Karpas-422 (cell line): Measurements from ENCODE around the gene PPP1R12C. TPM values are rescaled to one million over a fixed set of nuclear protein-coding genes. Genes with fewer than 3 reads are reported as not detected.

ENCODE experiments used
- DNase-seq: peaks from one replicate; pipeline ENCODE4 v3.0.0-alpha.2; 2015
- H2AFZ ChIP-seq: fragments of 200-600 bp; sonication (generic); 2 replicates; pipeline ENCODE4 v1.6.1; 2014; ENCODE audit warnings: antibody characterized with exemption, low read length, mixed read lengths
- H3K27ac ChIP-seq: fragments of 200-600 bp; sonication (generic); 2 replicates; pipeline ENCODE4 v1.5.1; 2014; ENCODE audit warnings: mild to moderate bottlenecking, low read length, moderate library complexity
- H3K27me3 ChIP-seq: fragments of 200-600 bp; sonication (generic); 2 replicates; pipeline ENCODE4 v1.6.1; 2014; ENCODE audit warnings: low read length, mixed read lengths
- H3K36me3 ChIP-seq: fragments of 200-600 bp; sonication (generic); 2 replicates; pipeline ENCODE4 v1.6.1; 2014; ENCODE audit warnings: low read length, mixed read lengths; ENCODE audit not compliant: insufficient read depth
- H3K4me1 ChIP-seq: fragments of 200-600 bp; sonication (generic); 2 replicates; pipeline ENCODE4 v1.6.1; 2014; ENCODE audit warnings: mild to moderate bottlenecking, low read length, mixed read lengths
- H3K4me2 ChIP-seq: fragments of 200-600 bp; sonication (generic); 2 replicates; pipeline ENCODE4 v1.6.1; 2014; ENCODE audit warnings: low read length, low read depth, mild to moderate bottlenecking; ENCODE audit not compliant: poor library complexity, severe bottlenecking
- H3K4me3 ChIP-seq: fragments of 200-600 bp; sonication (generic); 2 replicates; pipeline ENCODE4 v1.5.1; 2014; ENCODE audit warnings: mild to moderate bottlenecking, antibody characterized with exemption, low read length, mixed read lengths
- H3K79me2 ChIP-seq: fragments of 200-600 bp; sonication (generic); 2 replicates; pipeline ENCODE4 v1.6.1; 2014; ENCODE audit warnings: mild to moderate bottlenecking, low read length, mixed read lengths
- H3K9ac ChIP-seq: fragments of 200-600 bp; sonication (generic); 2 replicates; pipeline ENCODE4 v1.6.0; 2014; ENCODE audit warnings: low read length
- H3K9me2 ChIP-seq: fragments of 200-600 bp; sonication (generic), shearing (Covaris generic); replicated peaks from 2 replicates; pipeline ENCODE4 v1.6.0; 2014; ENCODE audit warnings: mild to moderate bottlenecking, low read length, moderate library complexity; ENCODE audit not compliant: insufficient read depth
- H3K9me3 ChIP-seq: fragments of 300-700, 200-600 bp; sonication (generic); 2 replicates; pipeline ENCODE4 v1.6.1; 2014; ENCODE audit warnings: low read length, mixed read lengths
- H4K20me1 ChIP-seq: fragments of 200-600 bp; sonication (generic); 2 replicates; pipeline ENCODE4 v1.6.1; 2014; ENCODE audit warnings: mild to moderate bottlenecking, antibody characterized with exemption, low read length, low read depth; ENCODE audit not compliant: insufficient read depth
- total RNA-seq: library from RNA; depleted of rRNA; stranded (reverse); fragments of >200 nt; shearing (Covaris generic); gene quantifications from 2 replicates; pipeline ENCODE4 v1.2.3, GENCODE V29; 2014; ENCODE audit warnings: low replicate concordance

The PPP1R12C gene
- total RNA-seq, 1 experiment from 2014 or later: 81.8 TPM

DNA sequence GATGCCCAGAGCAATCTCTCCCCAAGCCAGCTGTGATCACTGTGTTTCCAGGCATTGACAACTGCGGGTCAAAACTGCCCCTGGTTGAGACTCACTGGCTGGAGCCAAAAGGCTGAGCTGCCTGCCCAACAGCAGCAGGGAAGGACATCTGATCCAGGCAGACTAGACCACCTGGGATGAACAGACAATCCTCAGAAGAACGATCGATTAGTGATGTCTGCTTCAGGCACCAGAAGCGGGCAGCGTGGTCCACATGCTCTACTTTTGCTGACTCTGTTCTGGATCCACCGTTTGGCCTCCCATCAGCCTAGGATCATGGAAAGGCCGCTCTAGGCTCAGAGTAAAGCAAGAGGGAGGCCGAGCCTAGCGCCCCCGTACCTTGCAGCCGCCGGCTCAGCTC lies 69.5 kb downstream of the PPP1R12C start:
- H3K4me2 ChIP-seq: no peak overlapping the region
- H3K27ac ChIP-seq: no peak overlapping the region
- H3K9ac ChIP-seq: no peak overlapping the region
- DNase-seq: no peak
- H3K9me2 ChIP-seq: no peaks in the 10 kb centered on the region
- no peaks in the 10 kb centered on the region for H4K20me1 ChIP-seq
- H2AFZ ChIP-seq: no peak overlapping the region
- no peaks in the 10 kb centered on the region for H3K27me3 ChIP-seq
- no peaks in the 10 kb centered on the region for H3K4me1 ChIP-seq
- H3K4me3 ChIP-seq: no peak overlapping the region
- H3K79me2 ChIP-seq: peaks cover 3% of the 10 kb centered on the region; the same call in 1 of the 2 replicates
- no peaks in the 10 kb centered on the region for H3K9me3 ChIP-seq
- H3K36me3 ChIP-seq: peaks cover 27% of the 10 kb centered on the region; the same call in 1 of the 2 replicates

GRCh38 chr19:55046975-55047622 lies 70.3 kb downstream of the PPP1R12C start:
- DNase-seq: no peak
- Histone ChIP-seq H4K20me1 (no peaks in the 10 kb centered on the region), H3K9me2 (no peaks in the 10 kb centered on the region), H3K9ac (no peak overlapping the region), H3K36me3 (peaks cover 25% of the 10 kb centered on the region; the same call in 1 of the 2 replicates), H3K27me3 (no peaks in the 10 kb centered on the region), H2AFZ (no peak overlapping the region), H3K9me3 (no peaks in the 10 kb centered on the region), H3K27ac (no peak overlapping the region), H3K79me2 (peaks cover 3% of the 10 kb centered on the region; the same call in 1 of the 2 replicates), H3K4me2 (no peak overlapping the region), H3K4me1 (no peaks in the 10 kb centered on the region), H3K4me3 (no peak overlapping the region)

GRCh38 chr19:55044771-55045716 lies 72.4 kb downstream of the PPP1R12C start:
- Histone ChIP-seq H3K4me2 (no peak overlapping the region), H3K36me3 (peaks cover 21% of the 10 kb centered on the region; the same call in 1 of the 2 replicates), H3K4me3 (no peak overlapping the region), H3K9me2 (no peaks in the 10 kb centered on the region), H2AFZ (no peak overlapping the region), H3K27me3 (no peaks in the 10 kb centered on the region), H3K4me1 (no peaks in the 10 kb centered on the region), H3K27ac (no peak overlapping the region), H3K79me2 (peaks cover 3% of the 10 kb centered on the region; the same call in 1 of the 2 replicates), H3K9me3 (no peaks in the 10 kb centered on the region), H4K20me1 (no peaks in the 10 kb centered on the region), H3K9ac (no peak overlapping the region)
- no peak for DNase-seq

DNA sequence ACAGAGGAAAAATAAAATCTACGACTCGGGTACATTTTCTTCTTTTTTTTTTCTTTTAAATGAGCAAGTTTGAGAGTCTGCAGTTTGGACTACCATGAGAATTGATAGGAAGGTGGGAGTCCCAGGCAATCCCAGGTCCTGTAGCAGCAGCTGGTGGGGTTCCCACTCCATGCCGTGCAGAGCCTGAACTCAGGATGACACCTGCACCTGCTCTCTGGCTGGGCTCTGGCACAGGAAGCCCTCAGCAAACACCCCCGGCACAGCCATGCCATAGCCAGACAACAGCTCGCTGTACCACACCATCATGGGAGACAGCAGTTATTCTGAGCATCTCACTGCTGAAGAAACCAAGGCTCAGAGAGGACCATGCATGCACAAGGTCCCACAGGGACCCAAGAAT lies 73.2 kb downstream of the PPP1R12C start:
- Histone ChIP-seq H3K9me3 (no peaks in the 10 kb centered on the region), H3K9me2 (no peaks in the 10 kb centered on the region), H3K4me3 (no peak overlapping the region), H3K36me3 (peaks cover 21% of the 10 kb centered on the region; the same call in 1 of the 2 replicates), H3K27ac (no peak overlapping the region), H2AFZ (no peak overlapping the region), H3K9ac (no peak overlapping the region), H3K4me1 (no peaks in the 10 kb centered on the region), H4K20me1 (no peaks in the 10 kb centered on the region), H3K79me2 (peaks cover 3% of the 10 kb centered on the region; the same call in 1 of the 2 replicates), H3K4me2 (no peak overlapping the region), H3K27me3 (no peaks in the 10 kb centered on the region)
- DNase-seq: no peak

- Histone ChIP-seq H3K36me3 (peaks cover 15% of the 10 kb centered on the region; the same call in 1 of the 2 replicates), H2AFZ (no peak overlapping the region), H3K9me2 (no peaks in the 10 kb centered on the region), H3K79me2 (peaks cover 3% of the 10 kb centered on the region), H3K4me3 (no peak overlapping the region), H3K9ac (no peak overlapping the region), H4K20me1 (no peaks in the 10 kb centered on the region), H3K9me3 (no peaks in the 10 kb centered on the region), H3K4me2 (no peak overlapping the region), H3K4me1 (no peaks in the 10 kb centered on the region), H3K27ac (no peak overlapping the region), H3K27me3 (no peaks in the 10 kb centered on the region)
- no peak for DNase-seq
Measured at GRCh38 chr19:55042688-55043087, 74.7 kb downstream of the PPP1R12C start.

GRCh38 chr19:55042344-55042678 lies 75.1 kb downstream of the PPP1R12C start:
- H3K4me2 ChIP-seq: no peak overlapping the region
- H3K9ac ChIP-seq: no peak overlapping the region
- no peak overlapping the region for H3K4me3 ChIP-seq

GRCh38 chr19:55041627-55042343 lies 75.7 kb downstream of the PPP1R12C start:
- H3K4me3 ChIP-seq: no peak overlapping the region
- no peak overlapping the region for H3K27ac ChIP-seq
- no peaks in the 10 kb centered on the region for H4K20me1 ChIP-seq
- H3K9ac ChIP-seq: no peak overlapping the region
- H3K36me3 ChIP-seq: peaks cover 6% of the 10 kb centered on the region; the same call in 1 of the 2 replicates
- H3K27me3 ChIP-seq: no peaks in the 10 kb centered on the region
- H3K79me2 ChIP-seq: peaks cover 6% of the 10 kb centered on the region
- no peaks in the 10 kb centered on the region for H3K9me3 ChIP-seq
- H3K4me2 ChIP-seq: no peak overlapping the region
- H3K9me2 ChIP-seq: no peaks in the 10 kb centered on the region
- H3K4me1 ChIP-seq: no peaks in the 10 kb centered on the region
- no peak overlapping the region for H2AFZ ChIP-seq
- no peak for DNase-seq

More at GRCh38 chr19:55042344-55042678, 75.1 kb downstream of the PPP1R12C start:
- Histone ChIP-seq H3K36me3 (peaks cover 11% of the 10 kb centered on the region; the same call in 1 of the 2 replicates), H3K79me2 (peaks cover 3% of the 10 kb centered on the region), H3K27me3 (no peaks in the 10 kb centered on the region), H2AFZ (no peak overlapping the region), H4K20me1 (no peaks in the 10 kb centered on the region), H3K4me1 (no peaks in the 10 kb centered on the region), H3K9me2 (no peaks in the 10 kb centered on the region), H3K9me3 (no peaks in the 10 kb centered on the region), H3K27ac (no peak overlapping the region)
- DNase-seq: no peak

DNA sequence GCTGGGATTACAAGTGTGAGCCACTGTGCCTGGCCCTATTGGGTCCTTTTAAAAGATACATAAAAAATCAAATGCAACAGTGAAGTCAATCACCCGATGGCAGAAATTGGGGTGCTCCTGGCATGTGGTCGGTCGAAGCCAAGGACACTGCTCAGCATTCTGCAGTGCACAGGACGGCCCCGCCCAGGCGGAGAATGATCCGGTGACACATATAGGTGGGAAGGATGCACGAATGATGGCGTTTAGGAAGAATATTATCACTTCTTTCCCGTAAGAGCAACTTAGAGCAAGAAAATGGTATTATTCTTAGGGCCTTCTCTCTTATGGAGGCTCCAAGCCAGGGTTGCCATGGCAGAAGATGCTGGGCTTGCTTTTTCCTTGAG lies 76.2 kb downstream of the PPP1R12C start:
- Histone ChIP-seq H3K79me2 (peaks cover 6% of the 10 kb centered on the region), H2AFZ (no peak overlapping the region)

More for the DNA sequence above, 76.2 kb downstream of the PPP1R12C start:
- no peak for DNase-seq
- Histone ChIP-seq H3K27ac (no peak overlapping the region), H3K27me3 (no peaks in the 10 kb centered on the region), H3K9me3 (no peaks in the 10 kb centered on the region), H3K36me3 (peaks cover 6% of the 10 kb centered on the region; the same call in 1 of the 2 replicates), H3K4me3 (no peak overlapping the region), H3K9me2 (no peaks in the 10 kb centered on the region), H3K4me2 (no peak overlapping the region), H3K4me1 (no peaks in the 10 kb centered on the region), H4K20me1 (no peaks in the 10 kb centered on the region), H3K9ac (no peak overlapping the region)
